H9 (cell line): Measurements from ENCODE around the gene IFIT5. TPM values are rescaled to one million over a fixed set of nuclear protein-coding genes. Genes with fewer than 3 reads are reported as not detected.

Experiments
- DNase-seq: peaks from one replicate; pipeline ENCODE4 v3.0.0-alpha.2; 2017
- H2AFZ ChIP-seq: one replicate; pipeline ENCODE4 v1.6.1; 2013; ENCODE audit warnings: mild to moderate bottlenecking, low read length, control low read depth, moderate library complexity
- H2AK5ac ChIP-seq: 2 replicates; pipeline ENCODE4 v1.6.1; 2013; ENCODE audit warnings: low read length, control low read depth, mixed read lengths; ENCODE audit not compliant: insufficient read length
- H2BK120ac ChIP-seq: one replicate; pipeline ENCODE4 v1.6.1; 2013; ENCODE audit warnings: low read depth, mild to moderate bottlenecking, low read length, control low read depth, inconsistent platforms; ENCODE audit not compliant: poor library complexity, severe bottlenecking
- H2BK12ac ChIP-seq: 2 replicates; pipeline ENCODE4 v1.6.1; 2013; ENCODE audit warnings: low read length, control low read depth, mixed read lengths, low read depth; ENCODE audit not compliant: insufficient read length
- H2BK15ac ChIP-seq: 2 replicates; pipeline ENCODE4 v1.6.1; 2013; ENCODE audit warnings: low read depth, low read length, control low read depth
- H2BK20ac ChIP-seq: one replicate; pipeline ENCODE4 v1.6.1; 2013; ENCODE audit warnings: low read depth, mild to moderate bottlenecking, low read length, control low read depth, inconsistent platforms; ENCODE audit not compliant: poor library complexity, severe bottlenecking
- H2BK5ac ChIP-seq: 2 replicates; pipeline ENCODE4 v1.6.1; 2013; ENCODE audit warnings: low read length, control low read depth, mixed read lengths; ENCODE audit not compliant: insufficient read length
- H3K14ac ChIP-seq: 2 replicates; pipeline ENCODE4 v1.6.1; 2013; ENCODE audit warnings: low read length, control low read depth; ENCODE audit not compliant: insufficient read depth
- H3K18ac ChIP-seq: 2 replicates; pipeline ENCODE4 v1.6.1; 2013; ENCODE audit warnings: low read depth, mild to moderate bottlenecking, mixed read lengths, low read length, control low read depth; ENCODE audit not compliant: insufficient read length
- H3K23ac ChIP-seq: 2 replicates; pipeline ENCODE4 v1.6.1; 2013; ENCODE audit warnings: low read length, control low read depth, mixed read lengths, low read depth; ENCODE audit not compliant: insufficient read length
- H3K23me2 ChIP-seq: 2 replicates; pipeline ENCODE4 v1.6.1; 2013; ENCODE audit warnings: low read depth, mild to moderate bottlenecking, mixed read lengths, low read length, control low read depth; ENCODE audit not compliant: insufficient read length, poor library complexity, severe bottlenecking
- H3K27ac ChIP-seq: 2 replicates; pipeline ENCODE4 v1.5.1; 2013; ENCODE audit warnings: low read length, control low read depth, mixed read lengths, low read depth; ENCODE audit not compliant: insufficient read length
- H3K27me3 ChIP-seq: 2 replicates; pipeline ENCODE4 v1.6.1; 2013; ENCODE audit warnings: low read length, control low read depth, inconsistent platforms; ENCODE audit not compliant: insufficient read depth
- H3K4ac ChIP-seq: 2 replicates; pipeline ENCODE4 v1.6.1; 2013; ENCODE audit warnings: low read depth, mild to moderate bottlenecking, control low read depth, inconsistent platforms, low read length, moderate library complexity
- H3K4me1 ChIP-seq: 2 replicates; pipeline ENCODE4 v1.6.1; 2013; ENCODE audit warnings: low read length, control low read depth, inconsistent platforms; ENCODE audit not compliant: insufficient read depth
- H3K4me2 ChIP-seq: 2 replicates; pipeline ENCODE4 v1.6.1; 2013; ENCODE audit warnings: low read length, control low read depth, mixed read lengths; ENCODE audit not compliant: insufficient read length, insufficient read depth
- H3K56ac ChIP-seq: 2 replicates; pipeline ENCODE4 v1.6.1; 2013; ENCODE audit warnings: low read depth, mild to moderate bottlenecking, mixed read lengths, low read length, control low read depth; ENCODE audit not compliant: insufficient read length
- H3K79me1 ChIP-seq: 2 replicates; pipeline ENCODE4 v1.6.1; 2013; ENCODE audit warnings: low read depth, mild to moderate bottlenecking, moderate library complexity, low read length, control low read depth, inconsistent platforms; ENCODE audit not compliant: insufficient read depth, poor library complexity, severe bottlenecking
- H3K79me2 ChIP-seq: 2 replicates; pipeline ENCODE4 v1.6.1; 2013; ENCODE audit warnings: low read length, control low read depth, inconsistent platforms; ENCODE audit not compliant: insufficient read depth
- H3K9ac ChIP-seq: 2 replicates; pipeline ENCODE4 v1.6.1; 2013; ENCODE audit warnings: low read length, control low read depth, mixed read lengths; ENCODE audit not compliant: insufficient read length; ENCODE audit errors: extremely low read depth
- H3K9me3 ChIP-seq: one replicate; pipeline ENCODE4 v1.6.1; 2013; ENCODE audit warnings: low read depth, low read length, inconsistent platforms; ENCODE audit not compliant: control insufficient read depth
- H3T11ph ChIP-seq: one replicate; pipeline ENCODE4 v1.6.1; 2013; ENCODE audit warnings: mild to moderate bottlenecking, low read length, control low read depth, inconsistent platforms
- H4K20me1 ChIP-seq: one replicate; pipeline ENCODE4 v1.6.1; 2013; ENCODE audit not compliant: control insufficient read depth, insufficient read length, insufficient read depth
- H4K5ac ChIP-seq: 2 replicates; pipeline ENCODE4 v1.6.1; 2013; ENCODE audit warnings: low read depth, mild to moderate bottlenecking, mixed read lengths, low read length, control low read depth; ENCODE audit not compliant: insufficient read length
- H4K8ac ChIP-seq: replicated peaks from 2 replicates; pipeline ENCODE4 v1.6.1; 2013; ENCODE audit warnings: low read length, control low read depth, mixed read lengths, low read depth; ENCODE audit not compliant: insufficient read length
- H4K91ac ChIP-seq: 2 replicates; pipeline ENCODE4 v1.6.1; 2013; ENCODE audit warnings: low read depth, mild to moderate bottlenecking, moderate library complexity, mixed read lengths, low read length, control low read depth; ENCODE audit not compliant: insufficient read length
- H3K27ac Mint-ChIP-seq, 3 experiments: 2 replicates in 2 of 3; 3 replicates in 1 of 3; pipeline ENCODE4 v1.8.0; 2020 to 2021; ENCODE audit warnings: mixed read lengths in 3 of 3, mild to moderate bottlenecking in 1 of 3, moderate library complexity in 1 of 3
- H3K27me3 Mint-ChIP-seq: 2 replicates; pipeline ENCODE4 v1.8.0; 2021; ENCODE audit warnings: low read depth, mild to moderate bottlenecking, moderate library complexity, mixed read lengths
- H3K36me3 Mint-ChIP-seq, 3 experiments: 2 replicates in 2 of 3; 3 replicates in 1 of 3; pipeline ENCODE4 v1.8.0; 2020 to 2021; ENCODE audit warnings: low read depth in 3 of 3, mixed read lengths in 3 of 3; ENCODE audit not compliant: insufficient read depth in 1 of 3
- H3K4me1 Mint-ChIP-seq, 2 experiments: 2 replicates each; pipeline ENCODE4 v1.8.0; 2020; ENCODE audit warnings: mixed read lengths in 2 of 2
- H3K4me3 Mint-ChIP-seq, 2 experiments: 2 replicates in 1 of 2; 3 replicates in 1 of 2; pipeline ENCODE4 v1.8.0; 2020 to 2021; ENCODE audit warnings: mild to moderate bottlenecking in 2 of 2, mixed read lengths in 2 of 2, moderate library complexity in 1 of 2
- H3K9me3 Mint-ChIP-seq, 2 experiments: 2 replicates in 1 of 2; 3 replicates in 1 of 2; pipeline ENCODE4 v1.8.0; 2020; ENCODE audit warnings: mild to moderate bottlenecking in 2 of 2, mixed read lengths in 2 of 2, moderate library complexity in 1 of 2
- CTCF ChIP-seq: fragments of 200-600 bp; sonication (generic); conservative IDR thresholded peaks from 3 replicates; pipeline ENCODE4 v1.8.0; 2021; ENCODE audit warnings: antibody characterized with exemption, mild to moderate bottlenecking
- WGBS: extraction: QIAGEN DNeasy Blood & Tissue Kit; methylation state at CpG from one replicate; pipeline ENCODE4 v1.1.7; 2013; ENCODE audit warnings: missing lambda C conversion rate, low lambda C conversion rate, mixed read lengths; ENCODE audit not compliant: insufficient read length; ENCODE audit errors: extremely low coverage; 5-methylcytosine and 5-hydroxymethylcytosine counted together
- total RNA-seq: library from RNA; stranded (reverse); gene quantifications from 2 replicates; pipeline ENCODE4 v1.2.1, GENCODE V29; 2021

Gene IFIT5
- total RNA-seq, 1 experiment from 2014 or later, result 2.3 TPM

GRCh38 chr10:89398003-89398749 lies 16.2 kb upstream of the IFIT5 start:
- no peaks in the 10 kb centered on the region for H3K27me3 ChIP-seq
- H3K79me1 ChIP-seq, result no peaks in the 10 kb centered on the region
- no peak overlapping the region for H3K9ac ChIP-seq
- peaks cover 2 to 9% (median 8%) of the 10 kb centered on the region in 3 experiments; a peak in 5 of 7 replicates for H3K36me3 Mint-ChIP-seq
- no CpG with 5 or more reads among the region's 5 CpGs for WGBS
- no peak for DNase-seq
- H3K27me3 Mint-ChIP-seq, result no peaks in the 10 kb centered on the region; the same call in 1 of the 2 replicates
- H3K4me3 Mint-ChIP-seq, result no peak overlapping the region
- H2BK5ac ChIP-seq, result no peak overlapping the region
- H2BK15ac ChIP-seq, result no peak overlapping the region
- H3T11ph ChIP-seq, result no peak overlapping the region
- no peaks in the 10 kb centered on the region for H4K20me1 ChIP-seq
- H3K23me2 ChIP-seq, result no peaks in the 10 kb centered on the region
- no peak overlapping the region for H3K23ac ChIP-seq
- no peak overlapping the region for H3K56ac ChIP-seq
- H4K8ac ChIP-seq, result no peak overlapping the region
- no peak overlapping the region for H4K5ac ChIP-seq
- H4K91ac ChIP-seq, result no peak overlapping the region
- no peaks in the 10 kb centered on the region for H3K4me1 ChIP-seq
- TF ChIP-seq CTCF, result no peak
- H3K4me1 Mint-ChIP-seq, result peaks cover 0 to 6% of the 10 kb centered on the region in 2 experiments; a peak in 2 of 4 replicates
- H3K4me2 ChIP-seq, result no peak overlapping the region
- no peaks in the 10 kb centered on the region for H3K9me3 ChIP-seq
- peaks cover 9 to 15% of the 10 kb centered on the region in 2 experiments; a peak in 4 of 5 replicates for H3K9me3 Mint-ChIP-seq
- H2BK20ac ChIP-seq, result no peak overlapping the region
- no peak overlapping the region for H3K14ac ChIP-seq
- H3K79me2 ChIP-seq, result no peaks in the 10 kb centered on the region
- H2BK120ac ChIP-seq, result no peak overlapping the region
- H2AFZ ChIP-seq, result no peak overlapping the region
- no peak overlapping the region for H3K18ac ChIP-seq
- H3K4ac ChIP-seq, result no peak overlapping the region
- no peak overlapping the region for H3K27ac Mint-ChIP-seq
- H2AK5ac ChIP-seq, result no peak overlapping the region
- H2BK12ac ChIP-seq, result no peak overlapping the region
- no peak overlapping the region for H3K27ac ChIP-seq
